SK-N-SH (cell line): ENCODE results near the gene MYL5. TPM values are rescaled to one million over a fixed set of nuclear protein-coding genes. Genes with fewer than 3 reads are reported as not detected.

Experiments used
- CTCF ChIA-PET: fragments of 300-600, 350-600 bp; formaldehyde crosslinking; extraction: SDS; loops from one replicate; lab custom pipeline; 2021; lab: Yijun Ruan, JAX
- POLR2A ChIA-PET: fragments of 350-600 bp; sonication (Branson Sonifier 250); formaldehyde crosslinking; extraction: SDS; loops from one replicate; lab custom pipeline; 2020; ENCODE audit warnings: antibody characterized with exemption, inconsistent platforms; lab: Yijun Ruan, JAX
- DNase-seq: peaks from one replicate; pipeline ENCODE4 v3.0.0; 2012
- H2AFZ ChIP-seq: fragments of 200-600 bp; sonication (generic); 2 replicates; pipeline ENCODE4 v1.8.1; 2016; ENCODE audit warnings: antibody characterized with exemption, mild to moderate bottlenecking, low read depth
- H3F3A ChIP-seq: fragments of 200-600 bp; sonication (generic); replicated peaks from 2 replicates; pipeline ENCODE3; 2016; ENCODE audit warnings: antibody characterized with exemption, mild to moderate bottlenecking; ENCODE audit not compliant: insufficient read depth
- H3K27ac ChIP-seq, 2 experiments: fragments of 200-500 bp in 1 of 2; fragments of 200-600 bp in 1 of 2; sonication (Bioruptor generic) in 1 of 2; sonication (generic), shearing (Covaris generic) in 1 of 2; 2 replicates each; pipeline versions ENCODE4 v1.5.1 to v1.6.1; 2014 to 2016; ENCODE audit warnings: low read depth in 2 of 2, inconsistent platforms in 1 of 2, low read length in 1 of 2, mild to moderate bottlenecking in 1 of 2, mixed read lengths in 1 of 2
- H3K27me3 ChIP-seq: fragments of 200-600 bp; sonication (generic), shearing (Covaris generic); 2 replicates; pipeline ENCODE4 v1.6.1; 2016; ENCODE audit warnings: mixed run types; ENCODE audit not compliant: insufficient read depth
- H3K36me3 ChIP-seq, 2 experiments: fragments of 200-500 bp in 1 of 2; fragments of 200-600 bp in 1 of 2; sonication (Bioruptor generic) in 1 of 2; sonication (generic) in 1 of 2; replicated peaks in 1 of 2; 2 replicates each; pipeline versions ENCODE3 to v1.5.1; 2014 to 2016; ENCODE audit warnings: low read length in 1 of 2, mild to moderate bottlenecking in 1 of 2; ENCODE audit not compliant: insufficient read depth in 2 of 2, control insufficient read depth in 1 of 2
- H3K4me1 ChIP-seq, 2 experiments: fragments of 200-500 bp in 1 of 2; fragments of 200-600 bp in 1 of 2; sonication (Bioruptor generic) in 1 of 2; sonication (generic), shearing (Covaris generic) in 1 of 2; 2 replicates each; pipeline versions ENCODE4 v1.5.1 to v1.6.1; 2014 to 2016; ENCODE audit warnings: low read depth in 1 of 2, low read length in 1 of 2, mixed run types in 1 of 2; ENCODE audit not compliant: insufficient read depth in 2 of 2, control insufficient read depth in 1 of 2
- H3K4me2 ChIP-seq: fragments of 200-600 bp; sonication (generic), shearing (Covaris generic); 2 replicates; pipeline ENCODE4 v1.6.1; 2017; ENCODE audit warnings: mixed run types
- H3K4me3 ChIP-seq, 2 experiments: fragments of 200-500 bp in 1 of 2; fragments of 200-600 bp in 1 of 2; sonication (Bioruptor generic) in 1 of 2; sonication (generic), shearing (Covaris generic) in 1 of 2; 2 replicates each; pipeline versions ENCODE4 v1.5.1 to v1.8.1; 2014 to 2016; ENCODE audit warnings: low read depth in 2 of 2, inconsistent platforms in 1 of 2, low read length in 1 of 2, mild to moderate bottlenecking in 1 of 2, mixed read lengths in 1 of 2, moderate library complexity in 1 of 2
- H3K79me2 ChIP-seq: fragments of 200-600 bp; sonication (generic); 2 replicates; pipeline ENCODE4 v1.8.1; 2017; ENCODE audit warnings: mild to moderate bottlenecking; ENCODE audit not compliant: insufficient read depth
- H3K9ac ChIP-seq: fragments of 200-600 bp; sonication (generic); 2 replicates; pipeline ENCODE4 v1.6.1; 2017; ENCODE audit warnings: mixed run types
- H3K9me2 ChIP-seq: fragments of 200-600 bp; sonication (generic); 2 replicates; pipeline ENCODE4 v1.6.1; 2017; ENCODE audit warnings: mixed run types
- H3K9me3 ChIP-seq: fragments of 200-600 bp; sonication (generic); 2 replicates; pipeline ENCODE4 v1.6.1; 2017; ENCODE audit warnings: mixed run types, mild to moderate bottlenecking, moderate library complexity
- H4K20me1 ChIP-seq: fragments of 200-600 bp; sonication (generic); 2 replicates; pipeline ENCODE4 v1.6.1; 2017; ENCODE audit warnings: mild to moderate bottlenecking, mixed run types; ENCODE audit not compliant: insufficient read depth
- CHD2 ChIP-seq: fragments of 150-350 bp; IDR thresholded peaks from 2 replicates; pipeline ENCODE4 v1.6.1; 2018; ENCODE audit warnings: low read length; ENCODE audit not compliant: partially characterized antibody
- CTCF ChIP-seq: fragments of 200-600 bp; sonication (generic); IDR thresholded peaks from 2 replicates; pipeline ENCODE4 v1.6.1; 2017; ENCODE audit warnings: antibody characterized with exemption, mild to moderate bottlenecking, moderate library complexity
- ELF1 ChIP-seq: IDR thresholded peaks from 2 replicates; pipeline ENCODE4 v1.4.0; 2012
- EZH2phosphoT487 ChIP-seq: fragments of 200-600 bp; sonication (generic); IDR thresholded peaks from 2 replicates; pipeline ENCODE4 v1.6.1; 2017; ENCODE audit warnings: low read depth, mixed run types, mild to moderate bottlenecking, antibody characterized with exemption, moderate library complexity, borderline replicate concordance
- FOSL2 ChIP-seq: IDR thresholded peaks from 2 replicates; pipeline ENCODE4 v1.4.0; 2012; ENCODE audit warnings: low read depth, mild to moderate bottlenecking, moderate library complexity, borderline replicate concordance
- FOXJ3 ChIP-seq: sonication (generic); formaldehyde crosslinking; IDR thresholded peaks from 2 replicates; pipeline ENCODE4 v1.5.1; 2020; ENCODE audit warnings: mild to moderate bottlenecking, missing genetic modification reagents
- FOXM1 ChIP-seq: IDR thresholded peaks from 2 replicates; pipeline ENCODE4 v1.4.0; 2012; ENCODE audit warnings: low read depth, mild to moderate bottlenecking
- GABPA ChIP-seq: IDR thresholded peaks from 2 replicates; pipeline ENCODE4 v1.4.0; 2012; ENCODE audit warnings: low read depth, mild to moderate bottlenecking
- GATA2 ChIP-seq: sonication (generic); formaldehyde crosslinking; IDR thresholded peaks from 2 replicates; pipeline ENCODE4 v1.5.0; 2020; ENCODE audit warnings: mild to moderate bottlenecking, missing genetic modification reagents
- JUND ChIP-seq: IDR thresholded peaks from 2 replicates; pipeline ENCODE4 v1.4.0; 2012
- MEF2A ChIP-seq: IDR thresholded peaks from 2 replicates; pipeline ENCODE4 v1.4.0; 2012; ENCODE audit warnings: low read depth, borderline replicate concordance
- MXI1 ChIP-seq: IDR thresholded peaks from 2 replicates; pipeline ENCODE4 v1.6.1; 2012; ENCODE audit warnings: mild to moderate bottlenecking, low read depth, low read length, improper control_type of control experiment
- NFIC ChIP-seq: IDR thresholded peaks from 2 replicates; pipeline ENCODE4 v1.4.0; 2012; ENCODE audit warnings: borderline replicate concordance
- PBX3 ChIP-seq: IDR thresholded peaks from 2 replicates; pipeline ENCODE4; 2012
- POLR2AphosphoS5 ChIP-seq: IDR thresholded peaks from 2 replicates; pipeline ENCODE4 v1.6.1; 2012; ENCODE audit warnings: low read depth, low read length
- RAD21 ChIP-seq: IDR thresholded peaks from 2 replicates; pipeline ENCODE4 v1.6.1; 2012; ENCODE audit warnings: mild to moderate bottlenecking, low read length
- RCOR1 ChIP-seq: fragments of 150-350 bp; IDR thresholded peaks from 2 replicates; pipeline ENCODE4 v1.6.1; 2017; ENCODE audit warnings: antibody characterized with exemption, low read length
- SIN3A ChIP-seq: IDR thresholded peaks from 2 replicates; pipeline ENCODE4 v1.6.1; 2012; ENCODE audit warnings: low read depth, mild to moderate bottlenecking, low read length, moderate library complexity, borderline replicate concordance
- TCF12 ChIP-seq: IDR thresholded peaks from 2 replicates; pipeline ENCODE4 v1.4.0; 2012
- USF1 ChIP-seq: IDR thresholded peaks from 2 replicates; pipeline ENCODE4 v1.4.0; 2012; ENCODE audit warnings: low read depth, borderline replicate concordance
- YY1 ChIP-seq: IDR thresholded peaks from 2 replicates; pipeline ENCODE4 v1.4.0; 2012; ENCODE audit warnings: low read depth, mild to moderate bottlenecking
- WGBS: methylation state at CpG from one replicate; pipeline ENCODE4 v1.1.6; 2017; ENCODE audit warnings: low lambda C conversion rate; 5-methylcytosine and 5-hydroxymethylcytosine counted together
- polyA plus RNA-seq, 3 experiments: library from polyadenylated mRNA; depleted of rRNA; stranded (reverse); fragments of >200 nt; gene quantifications; 2 replicates each; pipeline ENCODE4 v1.2.3, GENCODE V29; 2012
- TF ChIP-seq, protein P1 (sequence below): IDR thresholded peaks from 2 replicates; pipeline ENCODE4 v1.6.1; 2012; ENCODE audit warnings: mild to moderate bottlenecking, low read depth, low read length, moderate library complexity
- TF ChIP-seq, protein P2 (sequence below): IDR thresholded peaks from 2 replicates; pipeline ENCODE4 v1.4.0; 2012; ENCODE audit warnings: low read depth
- TF ChIP-seq, protein P3 (sequence below): fragments of 150-350 bp; IDR thresholded peaks from 2 replicates; pipeline ENCODE4 v1.6.1; 2016; ENCODE audit warnings: mild to moderate bottlenecking, low read depth, low read length

Gene MYL5
- polyA plus RNA-seq, 1 of the 3 experiments (the other 2 are of a cell fraction): 46.9 TPM

DNA sequence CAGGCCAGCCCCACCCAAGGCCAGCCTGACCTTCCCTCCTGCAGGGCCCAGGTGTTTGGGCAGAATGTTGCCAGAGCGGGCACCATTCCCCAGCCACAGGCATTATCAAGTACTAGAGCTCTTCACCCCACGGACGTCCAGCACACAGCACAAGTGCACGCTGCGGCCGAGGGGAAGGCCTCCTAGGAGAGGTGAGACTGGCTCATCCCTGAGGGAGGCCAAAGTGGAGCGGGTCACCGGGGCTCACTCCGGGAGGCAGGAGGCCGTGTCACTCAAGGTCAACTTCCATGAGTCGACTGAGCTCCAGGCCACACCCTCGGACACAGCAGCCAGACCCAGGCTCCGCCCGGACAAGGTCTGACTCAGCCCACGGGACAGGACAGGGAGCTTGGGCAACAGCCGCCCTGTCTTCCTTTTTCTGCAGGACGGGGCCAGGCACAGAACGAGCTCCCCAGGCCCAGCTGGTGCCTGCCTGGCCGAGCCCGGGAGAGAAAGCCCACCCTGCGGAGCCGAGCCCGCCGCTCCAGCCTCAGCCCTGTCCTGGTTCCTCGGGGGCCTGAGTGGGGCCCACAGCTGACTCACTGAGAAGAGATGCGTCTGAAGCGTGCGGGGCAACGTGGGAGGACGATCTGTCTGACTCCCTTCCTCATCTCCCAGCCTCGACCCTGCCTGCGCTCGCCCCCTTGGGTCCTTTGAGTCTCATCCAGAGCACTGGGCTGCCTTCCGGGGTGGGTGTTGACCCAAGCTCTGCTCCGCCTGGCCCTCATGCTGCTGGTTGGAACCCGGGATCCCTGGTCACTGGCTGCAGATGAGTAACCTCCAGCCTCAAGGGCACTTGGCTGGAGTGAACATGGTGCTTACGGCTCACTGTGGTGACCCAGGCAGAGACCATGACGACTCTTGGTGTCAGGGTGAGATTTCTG, 13.0 kb downstream of the MYL5 start:
- H2AFZ ChIP-seq: no peak overlapping the region
- TF ChIP-seq JUND (peak; percentile 1; the same call in 1 of the 2 replicates), FOXJ3 (no peak), ELF1 (no peak), POLR2AphosphoS5 (0 out of 2 replicates have a peak, but pooled peaks have one; percentile 20), USF1 (no peak), RAD21 (no peak), RCOR1 (no peak), CHD2 (no peak), MXI1 (no peak), GABPA (no peak), MEF2A (no peak), PBX3 (peak; percentile 76), CTCF (no peak), GATA2 (CRISPR knock-in tag) (no peak), FOXM1 (no peak), FOSL2 (peak; percentile 62; the same call in 1 of the 2 replicates), NFIC (no peak), YY1 (no peak), EZH2phosphoT487 (no peak), SIN3A (no peak), TCF12 (no peak)
- TF ChIP-seq, protein P1, sequence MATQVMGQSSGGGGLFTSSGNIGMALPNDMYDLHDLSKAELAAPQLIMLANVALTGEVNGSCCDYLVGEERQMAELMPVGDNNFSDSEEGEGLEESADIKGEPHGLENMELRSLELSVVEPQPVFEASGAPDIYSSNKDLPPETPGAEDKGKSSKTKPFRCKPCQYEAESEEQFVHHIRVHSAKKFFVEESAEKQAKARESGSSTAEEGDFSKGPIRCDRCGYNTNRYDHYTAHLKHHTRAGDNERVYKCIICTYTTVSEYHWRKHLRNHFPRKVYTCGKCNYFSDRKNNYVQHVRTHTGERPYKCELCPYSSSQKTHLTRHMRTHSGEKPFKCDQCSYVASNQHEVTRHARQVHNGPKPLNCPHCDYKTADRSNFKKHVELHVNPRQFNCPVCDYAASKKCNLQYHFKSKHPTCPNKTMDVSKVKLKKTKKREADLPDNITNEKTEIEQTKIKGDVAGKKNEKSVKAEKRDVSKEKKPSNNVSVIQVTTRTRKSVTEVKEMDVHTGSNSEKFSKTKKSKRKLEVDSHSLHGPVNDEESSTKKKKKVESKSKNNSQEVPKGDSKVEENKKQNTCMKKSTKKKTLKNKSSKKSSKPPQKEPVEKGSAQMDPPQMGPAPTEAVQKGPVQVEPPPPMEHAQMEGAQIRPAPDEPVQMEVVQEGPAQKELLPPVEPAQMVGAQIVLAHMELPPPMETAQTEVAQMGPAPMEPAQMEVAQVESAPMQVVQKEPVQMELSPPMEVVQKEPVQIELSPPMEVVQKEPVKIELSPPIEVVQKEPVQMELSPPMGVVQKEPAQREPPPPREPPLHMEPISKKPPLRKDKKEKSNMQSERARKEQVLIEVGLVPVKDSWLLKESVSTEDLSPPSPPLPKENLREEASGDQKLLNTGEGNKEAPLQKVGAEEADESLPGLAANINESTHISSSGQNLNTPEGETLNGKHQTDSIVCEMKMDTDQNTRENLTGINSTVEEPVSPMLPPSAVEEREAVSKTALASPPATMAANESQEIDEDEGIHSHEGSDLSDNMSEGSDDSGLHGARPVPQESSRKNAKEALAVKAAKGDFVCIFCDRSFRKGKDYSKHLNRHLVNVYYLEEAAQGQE: 0 out of 2 replicates have a peak, but pooled peaks have one; percentile 17
- TF ChIP-seq, protein P2, sequence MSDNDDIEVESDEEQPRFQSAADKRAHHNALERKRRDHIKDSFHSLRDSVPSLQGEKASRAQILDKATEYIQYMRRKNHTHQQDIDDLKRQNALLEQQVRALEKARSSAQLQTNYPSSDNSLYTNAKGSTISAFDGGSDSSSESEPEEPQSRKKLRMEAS: no peak; the same call in 1 of the 2 replicates
- TF ChIP-seq, protein P3, sequence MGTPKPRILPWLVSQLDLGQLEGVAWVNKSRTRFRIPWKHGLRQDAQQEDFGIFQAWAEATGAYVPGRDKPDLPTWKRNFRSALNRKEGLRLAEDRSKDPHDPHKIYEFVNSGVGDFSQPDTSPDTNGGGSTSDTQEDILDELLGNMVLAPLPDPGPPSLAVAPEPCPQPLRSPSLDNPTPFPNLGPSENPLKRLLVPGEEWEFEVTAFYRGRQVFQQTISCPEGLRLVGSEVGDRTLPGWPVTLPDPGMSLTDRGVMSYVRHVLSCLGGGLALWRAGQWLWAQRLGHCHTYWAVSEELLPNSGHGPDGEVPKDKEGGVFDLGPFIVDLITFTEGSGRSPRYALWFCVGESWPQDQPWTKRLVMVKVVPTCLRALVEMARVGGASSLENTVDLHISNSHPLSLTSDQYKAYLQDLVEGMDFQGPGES: no peak

More for the DNA sequence above, 13.0 kb downstream of the MYL5 start:
- H3K9me2 ChIP-seq: no peaks in the 10 kb centered on the region
- peak; percentile 47 for DNase-seq
- peak overlapping the region; percentile 51 for H3K9ac ChIP-seq
- peaks cover 11% of the 10 kb centered on the region for H3F3A ChIP-seq
- WGBS: 45% methylated on average over 8 of the region's 38 CpGs
- no peaks in the 10 kb centered on the region for H4K20me1 ChIP-seq
- H3K36me3 ChIP-seq: no peaks in the 10 kb centered on the region
- no peaks in the 10 kb centered on the region for H3K79me2 ChIP-seq
- peaks cover 13 to 27% of the 10 kb centered on the region in 2 experiments; a peak in 3 of 4 replicates for H3K4me1 ChIP-seq
- peak overlapping the region; percentile 74; the same call in 1 of the 2 replicates for H3K4me2 ChIP-seq
- peak overlapping the region; percentile 41 to 77 for H3K27ac ChIP-seq
- H3K4me3 ChIP-seq: no peak overlapping the region
- ChIA-PET CTCF (interaction anchor here (1.3 to 1.6 kb wide), 2 partner anchors 55 to 300 kb away, joined by 4 to 5 read pairs; partner anchors contain the start of gene IDUA), POLR2A (interaction anchor here (1.2 kb wide), 1 partner anchor 17 kb away, joined by 3 read pairs; no protein-coding TSS in a partner anchor)
- no peaks in the 10 kb centered on the region for H3K9me3 ChIP-seq
- no peaks in the 10 kb centered on the region for H3K27me3 ChIP-seq
